GM23338 (cell line): ENCODE results near the gene OARD1. TPM values are rescaled to one million over a fixed set of nuclear protein-coding genes. Genes with fewer than 3 reads are reported as not detected.

Experiments used
- ATAC-seq: fragments of 200-7000 bp; cut with Tn5 transposase; 3 replicates; pipeline ENCODE4 v1.9.1; 2020
- DNase-seq: peaks from one replicate; pipeline ENCODE4 v3.0.0-alpha.2; 2015; ENCODE audit warnings: low spot score
- H2AFZ ChIP-seq: fragments of 200-600 bp; sonication (generic); 2 replicates; pipeline ENCODE4 v1.8.0; 2016; ENCODE audit warnings: antibody characterized with exemption, mild to moderate bottlenecking, moderate library complexity
- H3F3A ChIP-seq: fragments of 200-600 bp; sonication (generic); replicated peaks from 2 replicates; pipeline ENCODE4 v1.8.0; 2017; ENCODE audit warnings: antibody characterized with exemption, mixed run types, low read depth
- H3K27ac ChIP-seq: fragments of 200-600 bp; sonication (generic); 2 replicates; pipeline ENCODE4 v1.6.1; 2016; ENCODE audit warnings: low read depth
- H3K27me3 ChIP-seq: fragments of 200-600 bp; sonication (generic); 2 replicates; pipeline ENCODE4 v1.8.0; 2016; ENCODE audit warnings: mild to moderate bottlenecking, mixed run types, moderate library complexity; ENCODE audit not compliant: insufficient read depth
- H3K36me3 ChIP-seq: fragments of 200-600 bp; sonication (generic); 2 replicates; pipeline ENCODE4 v1.8.0; 2016; ENCODE audit warnings: mild to moderate bottlenecking; ENCODE audit not compliant: insufficient read depth
- H3K4me1 ChIP-seq: fragments of 200-600 bp; sonication (generic); 2 replicates; pipeline ENCODE4 v1.8.0; 2016; ENCODE audit warnings: mild to moderate bottlenecking, moderate library complexity; ENCODE audit not compliant: insufficient read depth
- H3K4me2 ChIP-seq: fragments of 200-600 bp; sonication (generic); 2 replicates; pipeline ENCODE4 v1.7.1; 2017; ENCODE audit warnings: mixed run types
- H3K4me3 ChIP-seq: fragments of 200-600 bp; sonication (generic); 2 replicates; pipeline ENCODE4 v1.6.1; 2016; ENCODE audit warnings: mixed run types
- H3K79me2 ChIP-seq: fragments of 200-600 bp; sonication (generic); replicated peaks from 2 replicates; pipeline ENCODE4 v1.8.0; 2017; ENCODE audit warnings: mild to moderate bottlenecking; ENCODE audit not compliant: insufficient read depth
- H3K9me2 ChIP-seq: fragments of 200-600 bp; sonication (generic); 2 replicates; pipeline ENCODE4 v1.8.0; 2017; ENCODE audit not compliant: insufficient read depth
- H4K20me1 ChIP-seq: fragments of 200-600 bp; sonication (generic); replicated peaks from 2 replicates; pipeline ENCODE4 v1.8.0; 2017; ENCODE audit warnings: mild to moderate bottlenecking; ENCODE audit not compliant: insufficient read depth
- H3K27ac Mint-ChIP-seq: 2 replicates; pipeline ENCODE4 v1.8.0; 2020; ENCODE audit warnings: inconsistent platforms, mild to moderate bottlenecking, moderate library complexity, mixed read lengths
- H3K27me3 Mint-ChIP-seq: 3 replicates; pipeline ENCODE4 v1.8.0; 2022; ENCODE audit warnings: low read depth, mild to moderate bottlenecking, moderate library complexity, mixed read lengths, inconsistent platforms; ENCODE audit not compliant: insufficient read depth, poor library complexity
- H3K36me3 Mint-ChIP-seq: 3 replicates; pipeline ENCODE4 v1.8.0; 2021; ENCODE audit warnings: low read depth, mild to moderate bottlenecking, inconsistent platforms, moderate library complexity, mixed read lengths
- H3K4me1 Mint-ChIP-seq: 3 replicates; pipeline ENCODE4 v1.8.0; 2020; ENCODE audit warnings: mild to moderate bottlenecking, inconsistent platforms, mixed read lengths
- H3K4me3 Mint-ChIP-seq: 3 replicates; pipeline ENCODE4 v1.8.0; 2021; ENCODE audit warnings: moderate library complexity, mild to moderate bottlenecking, inconsistent platforms, mixed read lengths
- H3K9me3 Mint-ChIP-seq: 3 replicates; pipeline ENCODE4 v1.8.0; 2020; ENCODE audit warnings: moderate library complexity, mild to moderate bottlenecking, inconsistent platforms, mixed read lengths
- CREB1 ChIP-seq: fragments of 250-450 bp; sonication (Bioruptor Pico); IDR thresholded peaks from 2 replicates; pipeline ENCODE4 v1.5.0; 2020; ENCODE audit warnings: low read depth, mild to moderate bottlenecking, moderate library complexity
- POLR2AphosphoS5 ChIP-seq: IDR thresholded peaks from 2 replicates; pipeline ENCODE4 v1.6.1; 2016; ENCODE audit warnings: antibody characterized with exemption, low read depth
- ZNF114 ChIP-seq: fragments of 250-450 bp; sonication (Bioruptor Pico); IDR thresholded peaks from 2 replicates; pipeline ENCODE4 v1.5.0; 2020; ENCODE audit warnings: mild to moderate bottlenecking, moderate library complexity
- ZNF462 ChIP-seq: fragments of 250-450 bp; sonication (Bioruptor Pico); IDR thresholded peaks from 2 replicates; pipeline ENCODE4 v1.5.0; 2020; ENCODE audit warnings: mild to moderate bottlenecking, moderate library complexity
- polyA plus RNA-seq: library from polyadenylated mRNA; unstranded; fragments of >200 nt; fragmentation: Nextera tagmentation; extraction: Ambion mirVana; gene quantifications from 2 replicates; pipeline ENCODE4 v1.2.1, GENCODE V29; 2016
- total RNA-seq: library from RNA; depleted of rRNA; stranded (reverse); fragments of >200 nt; shearing (Covaris generic); gene quantifications from 2 replicates; pipeline ENCODE4 v1.2.3, GENCODE V29; 2014
- TF ChIP-seq, protein P1 (sequence below), 2 experiments: fragments of 200-600 bp in 1 of 2; sonication (generic) in 1 of 2; conservative IDR thresholded peaks; 2 replicates each; pipeline versions ENCODE4 v1.5.1 to v1.6.1; 2016 to 2017; ENCODE audit warnings: antibody characterized with exemption in 2 of 2, low read depth in 2 of 2, mild to moderate bottlenecking in 2 of 2, moderate library complexity in 1 of 2

OARD1 gene
- total and polyA plus RNA-seq, 2 experiments from 2014 or later: 25.9 to 60.8 TPM

DNA sequence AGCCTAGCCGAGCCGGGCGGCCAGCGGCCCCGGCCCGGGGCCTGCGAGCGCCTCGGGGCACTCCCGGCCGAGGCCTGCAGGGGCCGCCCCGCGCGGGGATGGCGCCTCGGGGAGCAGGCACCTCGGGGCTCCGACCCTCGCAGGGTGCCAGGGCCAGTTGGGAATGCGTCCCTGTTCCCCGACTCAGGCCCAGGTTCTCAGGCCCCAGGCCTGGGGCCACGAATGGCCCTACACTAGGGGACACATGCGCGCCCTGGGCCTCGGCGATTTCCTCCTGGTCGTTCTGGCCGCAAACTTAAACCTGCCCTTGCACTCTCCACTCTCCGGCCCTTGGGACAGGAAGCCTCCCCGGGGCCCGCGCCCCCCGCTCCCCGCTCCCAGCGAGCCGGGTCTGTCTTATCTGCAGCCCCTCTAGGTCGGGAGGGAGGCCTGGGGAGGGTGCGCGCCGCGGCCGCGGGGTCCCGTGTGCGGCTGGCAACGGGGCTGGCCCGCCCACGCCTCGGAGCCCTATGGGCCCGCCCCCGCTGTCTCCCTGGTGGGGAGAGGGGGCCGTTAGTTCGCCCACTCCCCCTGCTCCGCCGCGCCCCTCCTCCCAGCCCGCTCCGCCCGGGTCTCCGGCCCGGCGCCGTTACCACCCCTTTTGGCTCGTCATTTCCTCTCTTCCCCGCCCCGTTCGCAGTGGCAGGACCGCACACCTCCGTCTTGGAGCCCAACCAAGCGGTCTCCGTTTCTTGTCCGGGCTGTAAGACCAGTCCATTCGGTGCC, 1.2 kb upstream of the OARD1 start:
- H3K4me1 Mint-ChIP-seq: peaks cover 31% of the 10 kb centered on the region
- peak overlapping the region; percentile 90 for H3K4me2 ChIP-seq
- no peak overlapping the region for H2AFZ ChIP-seq
- H4K20me1 ChIP-seq: peaks cover 14% of the 10 kb centered on the region; the same call in 1 of the 2 replicates
- no peaks in the 10 kb centered on the region for H3K27me3 ChIP-seq
- no peaks in the 10 kb centered on the region for H3K9me2 ChIP-seq
- peak overlapping the region; percentile 92 for H3K4me3 Mint-ChIP-seq
- peak; percentile 89 for DNase-seq
- peak overlapping the region; percentile 66 for H3K4me3 ChIP-seq
- H3K9me3 Mint-ChIP-seq: no peaks in the 10 kb centered on the region; the same call in 2 of the 3 replicates
- H3F3A ChIP-seq: peaks cover 2% of the 10 kb centered on the region; the same call in 1 of the 2 replicates
- H3K36me3 Mint-ChIP-seq: peaks cover 11% of the 10 kb centered on the region; the same call in 2 of the 3 replicates
- H3K36me3 ChIP-seq: no peaks in the 10 kb centered on the region; the same call in 1 of the 2 replicates
- peaks cover 11% of the 10 kb centered on the region for H3K27me3 Mint-ChIP-seq
- ATAC-seq: peak; percentile 42
- H3K79me2 ChIP-seq: peaks cover 58% of the 10 kb centered on the region
- peaks cover 33% of the 10 kb centered on the region for H3K4me1 ChIP-seq
- H3K27ac ChIP-seq: peak overlapping the region; percentile 92
- peak; percentile 86 for TF ChIP-seq POLR2AphosphoS5
- no peak for TF ChIP-seq ZNF114
- TF ChIP-seq, protein P1, sequence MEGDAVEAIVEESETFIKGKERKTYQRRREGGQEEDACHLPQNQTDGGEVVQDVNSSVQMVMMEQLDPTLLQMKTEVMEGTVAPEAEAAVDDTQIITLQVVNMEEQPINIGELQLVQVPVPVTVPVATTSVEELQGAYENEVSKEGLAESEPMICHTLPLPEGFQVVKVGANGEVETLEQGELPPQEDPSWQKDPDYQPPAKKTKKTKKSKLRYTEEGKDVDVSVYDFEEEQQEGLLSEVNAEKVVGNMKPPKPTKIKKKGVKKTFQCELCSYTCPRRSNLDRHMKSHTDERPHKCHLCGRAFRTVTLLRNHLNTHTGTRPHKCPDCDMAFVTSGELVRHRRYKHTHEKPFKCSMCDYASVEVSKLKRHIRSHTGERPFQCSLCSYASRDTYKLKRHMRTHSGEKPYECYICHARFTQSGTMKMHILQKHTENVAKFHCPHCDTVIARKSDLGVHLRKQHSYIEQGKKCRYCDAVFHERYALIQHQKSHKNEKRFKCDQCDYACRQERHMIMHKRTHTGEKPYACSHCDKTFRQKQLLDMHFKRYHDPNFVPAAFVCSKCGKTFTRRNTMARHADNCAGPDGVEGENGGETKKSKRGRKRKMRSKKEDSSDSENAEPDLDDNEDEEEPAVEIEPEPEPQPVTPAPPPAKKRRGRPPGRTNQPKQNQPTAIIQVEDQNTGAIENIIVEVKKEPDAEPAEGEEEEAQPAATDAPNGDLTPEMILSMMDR (conservative IDR thresholded peaks at IDR 0.05; ENCODE audit: low read depth in 2 of 2): 0 out of 4 replicates have a peak, but pooled peaks have one; percentile 5 to 24
- peak; percentile 78 for TF ChIP-seq CREB1 (CRISPR knock-in tag)
- H3K27ac Mint-ChIP-seq: peak overlapping the region; percentile 83

DNA sequence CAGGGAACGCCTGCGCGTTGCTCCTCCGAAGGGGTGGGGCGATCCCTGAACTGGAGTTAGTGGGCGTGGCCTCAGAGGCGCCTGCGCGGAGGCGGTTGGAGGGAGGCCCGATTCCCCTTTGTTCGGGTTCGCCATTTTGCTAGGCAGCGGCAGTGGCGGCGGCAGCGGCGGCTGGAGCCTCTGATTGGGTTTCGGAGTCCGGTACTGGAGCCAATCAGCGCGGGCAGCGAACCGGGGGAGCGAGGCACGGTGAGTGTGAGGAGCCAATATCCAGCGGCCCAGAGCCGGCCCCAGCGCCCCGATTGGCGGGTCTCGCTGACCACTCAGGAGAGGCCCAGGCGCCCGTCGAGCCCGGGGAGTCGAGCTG, 663 bp upstream of the OARD1 start, which contains the start of gene NFYA:
Gene NFYA (plus strand): TSS at position 139 of the 367 bp plus-strand sequence. CDS start 6,116 bp downstream, outside the sequence.
- Histone ChIP-seq H3K4me1 (peaks cover 33% of the 10 kb centered on the region), H3K9me2 (no peaks in the 10 kb centered on the region), H4K20me1 (peaks cover 14% of the 10 kb centered on the region; the same call in 1 of the 2 replicates), H2AFZ (peak within 1 kb of the TSS; percentile 39; the same call in 1 of the 2 replicates), H3F3A (peaks cover 2% of the 10 kb centered on the region; the same call in 1 of the 2 replicates), H3K27me3 (no peaks in the 10 kb centered on the region), H3K27ac (peak within 1 kb of the TSS; percentile 99), H3K4me2 (peak within 1 kb of the TSS; percentile 90), H3K36me3 (peaks cover under 1% of the 10 kb centered on the region; the same call in 1 of the 2 replicates), H3K79me2 (peaks cover 52% of the 10 kb centered on the region), H3K4me3 (peak within 1 kb of the TSS; percentile 66)
- no peaks in the 10 kb centered on the region; the same call in 2 of the 3 replicates for H3K9me3 Mint-ChIP-seq
- ATAC-seq (peak; percentile 82), DNase-seq (peak; percentile 99)
- peaks cover 15% of the 10 kb centered on the region; the same call in 2 of the 3 replicates for H3K36me3 Mint-ChIP-seq
- peaks cover 31% of the 10 kb centered on the region for H3K4me1 Mint-ChIP-seq
- H3K27ac Mint-ChIP-seq: peak within 1 kb of the TSS; percentile 98
- H3K27me3 Mint-ChIP-seq: peaks cover 11% of the 10 kb centered on the region
- peak; percentile 72 for TF ChIP-seq POLR2AphosphoS5
- TF ChIP-seq ZNF462 (CRISPR knock-in tag): no peak
- H3K4me3 Mint-ChIP-seq: peak within 1 kb of the TSS; percentile 92
